Measurements from ENCODE around the gene PAPOLG.

Gene PAPOLG

DNA sequence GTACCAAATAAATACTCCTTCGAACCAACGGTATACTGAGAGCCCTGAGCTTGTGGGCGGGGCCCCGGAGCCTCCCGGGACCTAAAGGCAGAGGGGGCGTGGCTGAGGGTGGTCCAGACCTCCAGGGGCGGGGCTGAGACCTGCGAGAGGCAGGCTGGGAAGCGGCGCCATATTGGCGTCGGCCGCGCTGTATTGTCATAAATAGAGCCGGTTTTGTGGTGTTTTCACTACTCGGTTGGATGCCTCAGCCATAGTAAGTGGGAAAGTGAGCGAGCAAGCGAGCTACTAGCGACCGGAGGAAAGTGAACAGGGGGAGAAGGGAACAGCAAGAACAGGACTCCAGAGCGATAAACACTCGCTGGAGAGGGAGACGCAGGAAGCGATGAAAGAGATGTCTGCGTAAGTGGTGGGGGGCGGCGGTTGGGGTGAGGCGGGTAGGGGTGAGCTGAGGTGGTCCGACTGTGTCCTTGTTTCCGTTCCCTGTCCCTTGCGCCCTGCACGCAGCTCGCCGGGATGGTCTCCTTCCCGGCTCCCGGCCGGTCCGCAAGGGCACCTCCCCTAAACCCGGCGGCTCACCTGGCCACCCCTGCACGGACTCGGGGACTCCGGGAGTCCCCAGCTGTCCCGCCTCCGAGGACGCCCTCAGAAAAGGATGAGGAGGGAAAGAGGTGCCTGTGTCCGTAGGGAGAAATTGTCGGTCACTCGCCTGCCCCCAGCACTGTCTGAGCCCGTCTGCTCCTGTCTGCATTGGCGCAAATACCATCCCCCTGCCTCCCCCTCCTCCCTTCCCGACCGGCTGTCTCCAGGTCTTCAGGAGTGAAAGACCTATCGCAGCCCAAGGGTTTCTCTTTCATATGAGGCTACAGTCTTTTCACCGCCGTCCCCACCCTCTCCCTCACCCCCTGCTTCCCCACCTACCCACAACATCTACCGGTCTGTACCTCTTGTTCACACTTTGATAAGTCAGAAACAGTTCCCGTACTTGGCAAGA, at the start of gene PAPOLG:
TSS of gene PAPOLG (plus strand) at position 172 of the 991 bp plus-strand sequence. CDS start at position 383, 211 bp downstream.
- peak; percentile 99 to 100 for DNase-seq

DNA sequence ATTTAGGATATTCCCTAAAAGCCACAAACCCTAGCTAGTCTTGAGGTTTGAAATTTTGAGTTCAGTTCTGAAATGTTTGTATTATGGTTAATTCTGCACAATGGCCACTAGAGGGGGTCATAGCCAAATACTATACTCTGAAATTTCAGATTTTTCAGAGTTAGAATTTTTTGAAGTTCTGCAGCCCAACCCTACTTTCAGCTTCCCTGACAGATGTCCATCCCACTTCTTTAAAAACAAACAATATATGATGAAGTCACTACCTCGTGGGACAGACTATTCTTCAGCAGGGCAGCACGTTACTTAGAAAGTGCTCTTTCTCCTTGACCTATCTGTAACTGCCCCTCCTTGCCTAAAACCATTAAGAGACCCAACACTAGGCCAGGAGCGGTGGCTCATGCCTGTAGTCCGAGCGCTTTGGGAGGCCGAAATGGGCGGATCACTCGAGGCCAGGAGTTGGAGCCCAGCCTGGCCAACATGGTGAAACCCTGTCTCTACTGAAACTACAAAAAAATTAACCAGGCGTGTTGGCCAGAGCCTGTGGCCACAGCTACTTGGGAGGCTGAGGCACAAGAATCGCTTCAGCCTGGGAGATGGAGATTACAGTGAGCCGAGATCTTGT, 48.2 kb upstream of the PAPOLG start:
- no peak for DNase-seq

DNA sequence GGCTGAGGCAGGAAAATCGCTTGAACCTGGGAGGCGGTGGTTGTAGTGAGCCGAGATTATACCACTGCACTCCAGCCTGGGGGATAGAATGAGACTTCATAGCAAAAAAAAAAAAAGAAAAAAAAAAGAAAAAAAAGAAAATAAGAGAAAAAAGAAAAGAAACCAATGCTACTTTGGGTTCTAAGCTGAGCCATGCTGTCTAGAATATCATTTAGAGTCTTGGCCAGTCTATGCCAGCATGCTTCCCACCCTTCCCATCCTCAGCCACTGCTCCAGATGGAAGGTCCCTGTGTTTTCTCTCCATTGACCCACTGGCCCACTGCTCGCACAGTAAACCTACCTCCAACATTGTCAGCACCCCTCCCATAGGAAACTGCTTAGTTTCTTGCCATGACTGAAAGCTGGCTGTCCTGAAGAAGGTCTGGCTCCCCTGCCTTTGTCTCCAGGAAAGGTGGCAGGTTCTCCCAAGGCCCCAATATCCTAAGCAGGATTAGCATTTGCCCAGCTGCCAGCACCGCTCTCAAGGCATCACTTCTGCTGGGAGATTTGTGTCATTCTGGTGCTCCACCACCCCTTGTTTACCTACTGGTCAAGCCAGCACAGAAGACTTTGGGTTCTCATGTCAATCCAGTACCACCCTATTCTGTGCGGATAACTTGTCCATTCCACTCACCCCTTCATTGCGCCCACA, 47.3 kb upstream of the PAPOLG start:
- DNase-seq: no peak

DNA sequence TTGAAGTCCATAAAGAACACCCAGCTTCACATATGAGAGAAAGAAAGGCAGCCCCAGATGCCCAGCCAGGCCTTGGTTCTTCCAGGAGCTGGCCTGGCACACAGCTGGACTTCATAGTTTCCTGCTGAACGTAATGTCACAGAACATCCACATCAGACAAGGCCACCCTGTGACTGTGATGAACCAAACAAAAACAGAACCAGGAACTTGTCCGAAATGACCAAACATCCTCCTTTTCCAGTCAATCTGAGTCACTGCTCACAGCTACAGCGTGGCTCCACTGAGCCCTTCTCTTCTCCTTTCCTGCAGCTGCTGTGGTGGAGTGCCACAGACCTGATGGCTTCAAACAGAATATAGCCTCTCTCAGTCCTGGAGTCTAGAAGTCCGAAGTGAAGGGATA, 45.4 kb upstream of the PAPOLG start:
- DNase-seq: no peak

DNA sequence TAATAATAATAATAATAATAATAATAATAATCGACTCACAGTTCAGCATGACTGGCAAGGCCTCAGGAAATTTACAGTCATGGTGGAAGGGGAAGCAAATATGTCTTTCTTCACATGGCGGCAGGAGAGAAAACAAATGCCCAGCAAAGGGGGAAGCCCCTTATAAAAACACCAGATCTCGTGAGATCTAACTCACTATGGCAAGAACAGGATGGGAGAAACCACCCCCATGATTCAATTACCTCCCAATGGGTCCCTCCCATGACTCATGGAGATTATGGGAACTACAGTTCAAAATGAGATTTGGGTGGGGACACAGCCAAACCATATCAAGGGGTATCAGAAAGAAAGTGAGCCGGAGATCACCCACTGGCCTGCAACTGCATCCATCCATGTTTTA, 40.5 kb upstream of the PAPOLG start:
- DNase-seq: no peak

DNA sequence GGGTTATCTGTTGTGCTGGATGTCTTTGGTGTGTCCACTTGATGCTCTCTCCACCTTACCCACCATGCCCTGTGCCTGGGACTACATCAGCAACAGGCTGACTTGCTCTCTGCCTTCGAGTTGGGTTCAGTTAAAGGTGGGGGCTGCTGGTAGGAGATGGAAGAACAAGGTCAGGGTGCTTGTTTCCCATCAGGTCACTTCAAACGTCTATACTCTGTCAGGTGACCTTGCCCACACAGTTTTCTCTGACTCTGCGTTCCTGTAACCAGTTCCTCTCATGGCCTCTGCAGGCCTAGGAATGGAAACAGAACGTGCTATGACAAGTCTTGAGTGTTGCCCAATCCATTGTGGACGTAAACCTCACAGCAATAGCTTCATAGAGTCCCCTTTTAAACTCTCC, 38.4 kb upstream of the PAPOLG start:
- no peak for DNase-seq

DNA sequence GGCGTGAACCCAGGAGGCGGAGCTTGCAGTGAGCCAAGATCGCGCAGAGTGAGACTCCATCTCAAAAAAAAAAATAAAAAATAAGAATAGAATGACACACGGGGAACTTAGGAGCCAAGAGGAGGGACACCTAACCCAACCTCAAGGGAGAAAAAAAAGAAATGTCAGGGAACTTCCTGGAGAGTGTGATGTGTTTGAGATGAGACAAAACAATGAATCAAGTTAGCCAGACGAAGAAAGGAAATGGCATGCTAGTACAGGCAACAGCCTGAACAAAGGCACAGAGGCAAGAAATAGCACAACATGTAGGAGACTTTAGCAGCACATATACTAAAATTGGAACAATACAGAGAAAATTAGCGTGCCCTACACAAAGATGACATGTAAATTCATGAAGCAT, 36.7 kb upstream of the PAPOLG start:
- no peak for DNase-seq

DNA sequence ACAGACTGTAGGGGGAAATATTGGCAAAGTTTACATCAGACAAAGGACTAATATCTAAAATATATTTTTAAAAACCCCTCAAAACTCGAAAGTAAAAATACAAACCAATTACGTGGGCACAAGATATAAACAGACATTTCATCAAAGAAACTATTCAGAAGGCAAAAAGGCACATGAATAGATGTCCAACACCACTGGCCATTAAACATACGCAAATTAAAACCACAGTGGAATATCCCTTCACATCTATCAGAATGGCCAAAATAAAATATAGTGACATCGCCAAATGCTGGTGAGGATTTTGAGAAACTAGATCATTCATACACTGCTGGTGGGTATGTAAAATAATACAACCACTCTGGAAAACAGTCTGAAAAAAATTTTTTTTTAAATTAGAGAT, 30.6 kb upstream of the PAPOLG start:
- DNase-seq: no peak

DNA sequence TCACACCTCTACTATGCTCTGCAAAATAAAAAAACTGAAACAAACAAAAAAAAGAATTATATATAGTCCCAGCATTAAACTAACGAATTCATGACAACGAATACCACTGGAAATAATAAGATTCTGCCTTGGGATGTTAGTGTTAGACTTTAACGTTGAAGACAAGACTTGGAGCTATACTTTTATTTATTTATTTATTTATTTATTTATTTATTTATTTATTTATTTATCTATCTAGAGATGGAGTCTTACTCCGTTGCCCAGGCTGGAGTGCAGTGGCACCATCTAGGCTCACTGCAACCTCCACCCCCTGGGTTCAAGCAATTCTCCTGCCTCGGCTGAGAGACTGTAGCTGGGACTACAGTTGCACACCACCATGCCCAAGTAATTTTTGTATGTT, 27.2 kb upstream of the PAPOLG start:
- DNase-seq: no peak

DNA sequence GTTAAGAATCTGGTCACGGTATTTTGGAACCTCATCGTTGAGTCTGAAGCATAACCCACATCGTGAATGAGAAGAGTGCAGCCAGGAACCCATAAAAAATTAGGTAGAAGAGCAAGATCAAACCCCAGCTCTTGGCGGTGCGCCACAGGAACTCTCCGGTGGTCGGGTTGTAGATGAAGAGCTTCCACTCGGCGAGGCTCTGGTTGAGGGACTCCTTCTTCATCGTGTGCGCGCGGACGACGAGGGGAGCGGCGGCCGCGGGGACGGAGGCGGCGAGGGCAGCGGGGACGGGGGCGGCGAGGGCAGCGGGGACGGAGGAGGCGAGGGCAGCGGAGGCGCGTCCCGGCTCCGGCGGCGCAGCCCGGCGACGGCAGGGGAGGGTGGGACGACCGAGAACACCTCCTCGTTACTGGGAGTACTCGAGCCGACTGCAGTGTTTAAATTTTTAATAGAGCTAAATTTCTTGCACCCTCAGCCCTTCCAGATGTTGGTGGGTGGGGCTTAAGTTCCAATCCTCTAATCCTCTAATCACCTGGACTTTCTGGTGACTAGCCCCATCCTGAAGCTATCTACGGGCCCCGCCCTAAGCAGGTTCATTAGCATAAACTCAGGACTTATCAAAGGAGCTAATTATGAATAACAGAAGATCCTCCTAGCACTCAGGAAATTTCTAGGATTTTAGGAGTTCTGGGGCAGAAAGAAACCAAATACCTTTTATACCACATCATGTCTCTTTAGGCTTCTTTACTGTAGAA, 20.4 kb upstream of the PAPOLG start:
- DNase-seq: peak; percentile 21 to 25

DNA sequence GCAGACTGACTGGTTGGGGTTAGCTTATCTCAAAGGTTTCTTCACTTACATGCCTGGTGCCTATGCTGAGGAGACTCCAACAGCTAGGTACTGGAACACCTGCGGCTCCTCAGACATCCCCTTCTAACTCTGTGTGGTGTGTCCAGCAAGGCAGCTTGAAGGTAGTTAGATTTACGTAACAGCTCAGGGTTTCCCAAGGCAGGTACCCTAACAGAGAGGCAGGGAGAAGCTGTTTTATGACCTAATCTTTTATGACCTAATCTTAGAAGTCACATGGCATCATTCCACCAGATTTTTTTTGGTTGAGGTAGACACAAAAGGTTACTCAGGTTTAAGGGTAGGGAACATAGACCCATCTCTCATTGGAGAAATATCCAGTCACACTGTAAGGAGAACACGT, 17.4 kb upstream of the PAPOLG start:
- no peak for DNase-seq

DNA sequence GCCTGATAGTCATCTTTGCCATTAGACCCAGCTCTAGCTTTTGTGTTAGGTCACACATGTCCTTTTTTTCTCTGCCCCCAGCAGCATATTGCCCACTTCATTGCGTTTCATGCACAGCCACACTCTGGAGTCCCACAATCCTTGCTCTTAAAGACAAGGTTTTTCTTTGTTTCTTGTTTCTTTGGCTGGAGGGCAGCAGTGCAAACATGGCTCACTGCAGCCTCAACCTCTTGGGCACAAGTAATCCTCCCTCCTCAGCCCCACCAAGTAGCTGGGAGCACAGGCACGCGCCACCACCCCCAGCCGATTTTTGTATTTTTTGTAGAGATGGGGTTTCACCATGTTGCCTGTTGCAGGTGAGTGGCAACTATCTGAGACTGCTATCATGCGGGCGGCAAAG, 16.9 kb upstream of the PAPOLG start:
- no peak for DNase-seq

DNA sequence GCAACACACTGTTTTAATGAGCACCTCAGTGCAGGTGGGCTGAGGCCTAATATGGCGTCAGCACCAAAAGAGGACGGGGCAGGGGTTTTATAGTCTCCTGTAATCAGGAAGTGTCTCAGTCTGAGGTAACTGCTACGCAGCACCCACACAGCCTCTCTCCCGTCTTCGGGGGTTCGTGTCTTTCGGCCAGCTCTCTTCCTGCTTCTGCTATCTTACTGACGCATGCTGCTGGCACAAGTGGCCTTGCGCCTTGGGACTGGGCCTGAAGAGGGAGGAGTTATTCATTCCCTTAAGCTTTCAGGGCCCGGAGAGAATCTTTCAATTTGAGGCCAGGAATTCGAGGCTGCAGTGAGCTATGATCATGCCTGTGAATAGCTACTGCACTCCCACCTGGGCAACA, 14.5 kb upstream of the PAPOLG start:
- DNase-seq: no peak

DNA sequence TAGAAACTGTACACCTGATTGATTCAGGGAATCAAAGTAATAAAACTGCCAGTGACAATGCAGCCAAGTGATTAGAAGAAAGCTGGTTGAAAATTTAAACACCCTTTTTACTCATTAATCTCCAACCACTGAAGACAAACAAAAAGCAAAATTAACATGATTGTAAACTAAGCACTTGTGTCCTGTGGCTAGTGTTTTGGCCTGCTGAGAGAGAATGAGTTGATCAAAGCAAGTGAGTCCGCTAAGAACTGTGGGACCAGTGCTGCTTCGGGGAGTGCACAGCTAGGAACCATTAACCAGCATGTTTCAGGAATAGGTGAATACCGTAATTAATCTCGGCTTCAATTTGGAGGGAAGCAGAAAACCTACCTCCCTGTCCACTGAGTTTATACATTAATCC, 13.6 kb upstream of the PAPOLG start:
- no peak for DNase-seq

DNA sequence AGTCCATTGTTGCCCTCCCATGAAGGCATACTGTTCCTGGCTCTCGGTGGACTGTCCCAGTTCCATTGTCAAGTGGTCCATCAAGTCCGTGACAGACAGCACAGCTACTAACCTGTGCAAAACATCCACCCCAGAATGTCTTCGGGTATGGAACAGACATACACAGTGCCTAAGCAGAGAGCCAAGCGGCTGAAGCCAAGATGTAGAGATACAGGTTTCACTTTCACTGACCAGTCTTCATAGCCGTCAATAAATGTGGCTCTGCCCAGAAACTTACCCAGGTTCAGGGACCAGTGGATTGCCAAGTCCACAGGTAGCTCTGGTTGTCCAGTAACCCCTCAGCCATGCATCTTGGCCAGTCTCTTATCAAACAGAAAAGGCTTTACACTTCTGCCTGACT, 10.7 kb upstream of the PAPOLG start:
- no peak for DNase-seq

DNA sequence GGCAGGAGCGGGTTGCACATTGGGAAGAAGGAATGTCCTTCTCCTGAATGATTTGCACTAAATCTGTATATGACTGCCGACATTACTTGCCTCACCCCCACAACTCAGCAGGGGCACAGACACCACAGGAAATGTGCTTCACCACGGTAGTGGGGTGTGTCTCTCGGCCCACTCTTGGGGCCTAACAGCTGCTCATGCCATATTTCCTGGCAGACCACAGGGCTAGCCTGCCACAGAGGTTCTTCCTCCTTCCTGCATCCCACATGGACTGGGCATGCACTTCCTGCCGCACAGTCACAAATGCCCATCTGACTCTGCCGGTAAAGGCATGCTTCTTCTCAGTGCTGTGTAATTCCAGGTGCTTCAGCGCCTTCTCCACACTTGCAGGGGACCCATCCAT, 10.3 kb upstream of the PAPOLG start:
- DNase-seq: no peak

DNA sequence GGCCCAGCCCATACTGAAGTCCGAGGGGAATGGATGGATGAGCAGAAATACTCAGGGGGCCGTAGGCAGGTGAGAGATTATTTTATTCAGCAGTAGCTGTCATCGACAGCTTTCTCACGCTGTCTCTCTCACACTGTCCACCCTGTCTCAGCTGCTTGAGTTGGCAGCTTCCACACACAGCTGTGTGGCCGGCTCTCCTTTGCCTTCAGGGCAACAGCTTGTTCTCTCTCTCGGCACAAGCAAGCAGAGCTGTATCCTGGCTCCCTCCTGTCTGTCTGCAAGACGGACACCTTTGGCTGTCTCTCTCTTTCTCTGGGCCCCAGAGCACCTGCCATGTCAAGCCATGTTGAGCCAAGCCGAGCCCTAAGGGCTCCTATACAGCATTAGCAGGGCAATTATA, 9.8 kb upstream of the PAPOLG start:
- no peak for DNase-seq

DNA sequence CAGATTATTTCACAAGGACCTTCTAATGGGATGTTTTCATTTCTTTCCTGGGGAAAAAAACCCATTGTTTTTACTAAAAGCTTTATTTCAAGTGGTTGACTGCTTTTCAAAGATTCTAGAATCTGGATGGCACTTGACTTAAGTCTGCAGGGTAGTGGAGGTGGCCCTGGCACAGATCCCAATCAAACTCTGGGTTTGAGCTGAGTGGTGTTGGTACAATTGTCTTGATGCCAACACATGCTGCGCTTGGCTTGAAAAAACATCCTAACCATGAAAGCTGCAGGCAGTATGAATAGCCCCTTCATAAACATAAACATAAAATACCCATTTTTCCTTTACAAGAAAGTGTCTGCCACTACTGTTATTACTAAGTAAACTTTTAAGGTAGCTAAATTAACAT, 3.6 kb downstream of the PAPOLG start:
- no peak for DNase-seq

DNA sequence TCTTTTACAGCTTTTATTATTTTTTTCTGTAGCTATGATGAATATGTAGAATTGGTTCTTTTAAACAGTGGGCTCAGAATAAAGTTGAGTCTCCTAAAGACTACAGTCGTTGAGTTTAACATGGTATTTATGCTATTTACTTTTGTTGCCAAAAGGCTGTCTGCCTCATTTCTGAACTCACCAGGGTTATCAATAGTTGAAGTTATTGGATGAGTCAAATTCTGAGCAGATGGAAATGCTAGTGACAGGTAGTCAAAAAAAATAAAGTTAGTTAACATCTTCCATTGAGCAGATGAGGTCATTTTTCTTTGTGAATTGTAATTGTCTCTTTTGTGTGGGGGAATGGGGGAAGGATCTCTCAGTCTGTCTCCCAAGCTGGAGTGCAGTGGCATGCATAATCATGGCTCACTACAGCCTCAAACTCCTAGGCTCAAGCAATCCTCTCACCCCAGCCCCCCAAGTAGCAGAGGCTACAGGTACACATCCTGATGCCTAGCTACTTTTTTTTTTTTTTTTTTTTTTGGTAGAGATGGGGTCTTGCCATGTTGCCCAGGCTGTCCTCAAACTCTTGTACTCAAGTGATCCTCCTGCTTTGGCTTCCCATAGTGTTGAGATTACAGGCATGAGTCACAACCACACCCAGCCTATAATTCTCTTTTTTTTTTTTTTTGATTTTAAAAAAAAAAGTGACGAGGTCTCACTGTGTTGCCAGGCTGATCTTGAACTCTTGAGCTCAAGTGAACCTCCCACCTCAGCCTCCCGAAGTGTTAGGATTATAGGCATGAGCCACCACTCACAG, 8.9 kb downstream of the PAPOLG start:
- DNase-seq: no peak

DNA sequence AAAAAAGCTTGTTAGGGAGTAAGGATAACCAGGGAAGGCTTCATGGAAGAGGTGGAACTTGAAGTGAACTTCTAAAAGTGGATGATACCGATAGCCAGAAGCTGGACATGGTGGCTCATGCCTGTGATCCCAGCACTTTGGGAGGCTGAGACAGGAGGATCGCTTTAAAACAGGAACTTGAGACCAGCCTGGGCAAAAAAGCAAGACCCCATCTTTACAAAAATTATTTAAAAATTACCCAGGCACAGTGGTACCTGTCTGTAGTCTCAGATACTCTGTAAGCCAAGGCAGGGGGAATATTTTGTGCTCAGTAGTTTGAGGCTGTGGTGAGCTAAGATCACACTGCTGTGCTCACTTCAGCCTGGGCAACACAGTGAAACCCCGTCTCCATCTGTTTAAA, 10.2 kb downstream of the PAPOLG start:
- DNase-seq: no peak

DNA sequence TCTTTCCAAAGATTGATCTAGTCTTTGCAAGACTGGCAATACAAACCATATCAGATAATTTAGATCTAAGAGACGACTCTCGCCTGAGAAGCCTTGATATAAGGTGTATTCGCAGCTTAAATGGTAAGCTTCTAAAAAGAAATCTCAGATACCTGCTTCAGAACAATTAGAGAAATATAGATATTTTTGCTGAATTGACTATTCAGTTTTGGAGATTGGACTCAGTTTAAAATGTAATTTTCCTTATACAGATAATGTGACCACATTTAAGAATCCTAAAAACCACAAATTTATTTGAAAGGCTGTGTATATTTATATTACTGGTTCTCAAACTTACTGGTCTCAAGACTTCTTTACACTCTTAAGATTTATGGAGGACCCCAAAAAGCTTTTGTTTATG, 15.4 kb downstream of the PAPOLG start:
- DNase-seq: no peak

DNA sequence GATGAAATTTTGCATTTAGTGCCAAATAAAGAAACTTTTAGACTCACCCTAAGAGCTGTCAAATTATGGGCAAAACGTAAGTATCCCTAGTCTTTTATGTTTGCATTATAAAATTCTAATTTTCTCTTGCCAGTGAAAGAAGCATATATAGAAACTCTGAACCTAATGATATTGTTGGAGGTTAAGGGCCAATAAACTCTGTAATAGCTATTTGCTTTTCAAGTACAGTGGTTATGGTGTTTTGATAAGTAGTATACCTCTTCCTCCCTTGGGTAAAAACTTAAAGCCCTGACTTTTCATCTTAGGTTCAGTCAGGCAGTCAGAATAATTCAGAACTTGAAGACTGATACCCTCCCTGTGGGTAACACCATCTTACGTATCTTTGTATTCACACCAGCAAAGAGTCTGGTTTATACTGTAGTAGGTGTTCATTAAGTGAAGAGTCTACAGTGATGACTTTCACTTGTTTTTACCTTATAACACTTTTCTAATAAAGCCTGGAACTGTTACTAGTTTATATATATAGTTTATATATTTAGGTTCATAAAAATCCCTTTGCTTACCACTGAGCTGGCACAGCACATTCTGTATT, 19.1 kb downstream of the PAPOLG start:
- DNase-seq: no peak
